Astrocyte (in vitro differentiated cells and primary cell): ENCODE measurements around the gene SP6. TPM values are rescaled to one million over a fixed set of nuclear protein-coding genes. Genes with fewer than 3 reads are reported as not detected.

Experiments used
- DNase-seq: peaks from one replicate; pipeline ENCODE4 v3.0.0-alpha.2; 2010; ENCODE audit warnings: low read depth
- FAIRE-seq: peaks from 2 replicates; lab custom pipeline; 2011; peaks lifted over from hg19 to GRCh38; lab: Jason Lieb, UNC
- H2AFZ ChIP-seq: 2 replicates; pipeline ENCODE4 v1.6.0; 2012; ENCODE audit warnings: low read depth, low read length, inconsistent platforms
- H3K27ac ChIP-seq: 2 replicates; pipeline ENCODE4 v1.5.1; 2011; ENCODE audit warnings: low read depth, low read length, inconsistent platforms
- H3K27me3 ChIP-seq: 2 replicates; pipeline ENCODE4 v1.6.0; 2011; ENCODE audit warnings: low read length, inconsistent platforms; ENCODE audit not compliant: insufficient read depth
- H3K36me3 ChIP-seq: 2 replicates; pipeline ENCODE4 v1.5.1; 2011; ENCODE audit warnings: low read length, inconsistent platforms; ENCODE audit not compliant: insufficient read depth
- H3K4me1 ChIP-seq: 2 replicates; pipeline ENCODE4 v1.5.1; 2011; ENCODE audit warnings: low read length, inconsistent platforms; ENCODE audit not compliant: insufficient read depth
- H3K4me2 ChIP-seq: 2 replicates; pipeline ENCODE4 v1.6.0; 2012; ENCODE audit warnings: low read length, inconsistent platforms
- H3K4me3 ChIP-seq: 2 replicates; pipeline ENCODE4 v1.5.1; 2011; ENCODE audit warnings: low read depth, mild to moderate bottlenecking, low read length, inconsistent platforms; ENCODE audit not compliant: insufficient read depth
- H3K79me2 ChIP-seq: 2 replicates; pipeline ENCODE4 v1.6.0; 2012; ENCODE audit warnings: mild to moderate bottlenecking, low read length, inconsistent platforms; ENCODE audit not compliant: insufficient read depth
- H3K9ac ChIP-seq: 2 replicates; pipeline ENCODE4 v1.6.0; 2012; ENCODE audit warnings: mild to moderate bottlenecking, low read length, inconsistent platforms
- H3K9me3 ChIP-seq: 2 replicates; pipeline ENCODE4 v1.5.1; 2012; ENCODE audit warnings: low read depth, mild to moderate bottlenecking, low read length, inconsistent platforms; ENCODE audit not compliant: insufficient read depth
- H4K20me1 ChIP-seq: 2 replicates; pipeline ENCODE4 v1.6.0; 2012; ENCODE audit warnings: low read length, inconsistent platforms; ENCODE audit not compliant: insufficient read depth
- H3K27ac Mint-ChIP-seq: one replicate; pipeline ENCODE4 v1.8.0; 2021; ENCODE audit warnings: mild to moderate bottlenecking, mixed read lengths; ENCODE audit not compliant: unreplicated experiment
- H3K27me3 Mint-ChIP-seq: one replicate; pipeline ENCODE4 v1.8.0; 2021; ENCODE audit warnings: low read depth, mixed read lengths; ENCODE audit not compliant: unreplicated experiment
- H3K36me3 Mint-ChIP-seq: one replicate; pipeline ENCODE4 v1.8.0; 2021; ENCODE audit warnings: low read depth, mixed read lengths; ENCODE audit not compliant: unreplicated experiment
- H3K4me1 Mint-ChIP-seq: one replicate; pipeline ENCODE4 v1.8.0; 2021; ENCODE audit warnings: low read depth, mixed read lengths; ENCODE audit not compliant: unreplicated experiment
- H3K4me3 Mint-ChIP-seq: one replicate; pipeline ENCODE4 v1.8.0; 2021; ENCODE audit warnings: mild to moderate bottlenecking, moderate library complexity, mixed read lengths; ENCODE audit not compliant: unreplicated experiment
- H3K9me3 Mint-ChIP-seq: one replicate; pipeline ENCODE4 v1.8.0; 2021; ENCODE audit warnings: mild to moderate bottlenecking, mixed read lengths; ENCODE audit not compliant: unreplicated experiment
- CTCF ChIP-seq: IDR thresholded peaks from 2 replicates; pipeline ENCODE4 v1.5.1; 2011; ENCODE audit warnings: low read depth, mild to moderate bottlenecking, inconsistent platforms, low read length, moderate library complexity; ENCODE audit not compliant: insufficient read depth
- EZH2 ChIP-seq: IDR thresholded peaks from 2 replicates; pipeline ENCODE4 v1.6.1; 2012; ENCODE audit warnings: mild to moderate bottlenecking, low read length, inconsistent platforms; ENCODE audit not compliant: insufficient read depth
- total RNA-seq: library from RNA; stranded (reverse); gene quantifications from 2 replicates; pipeline ENCODE4 v1.2.1, GENCODE V29; 2021

The SP6 gene
- total RNA-seq, 1 donor from 2014 or later = 1.6 TPM

DNA sequence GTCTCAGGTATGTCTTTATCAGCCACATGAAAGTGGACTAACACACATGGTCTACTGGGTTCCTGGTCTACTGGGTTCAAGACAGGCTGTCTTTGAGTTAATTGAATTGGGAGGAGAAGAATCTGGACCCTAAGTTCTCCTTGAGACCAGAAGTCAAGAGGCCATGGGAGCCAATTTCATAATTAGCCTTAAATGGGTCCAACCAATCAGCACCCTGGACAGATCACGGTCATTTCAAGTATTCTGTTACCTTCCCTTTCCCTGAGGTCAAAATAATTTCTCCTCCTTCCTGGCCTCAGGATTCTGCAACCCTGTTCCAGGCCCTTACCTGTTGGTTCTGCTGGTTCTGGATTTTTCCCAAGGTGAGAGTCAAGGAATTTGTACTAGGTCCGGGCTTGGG, 53.2 kb downstream of the SP6 start:
- H3K79me2 ChIP-seq = no peaks in the 10 kb centered on the region
- no peaks in the 10 kb centered on the region for H3K4me1 ChIP-seq
- peaks cover 3% of the 10 kb centered on the region for H3K9me3 Mint-ChIP-seq
- no peak overlapping the region for H3K4me2 ChIP-seq
- no peak overlapping the region for H3K27ac Mint-ChIP-seq
- no peak overlapping the region for H3K4me3 Mint-ChIP-seq
- FAIRE-seq (no peak), DNase-seq (no peak)
- no peak overlapping the region for H3K9ac ChIP-seq
- no peaks in the 10 kb centered on the region for H3K36me3 ChIP-seq
- peaks cover 58% of the 10 kb centered on the region for H3K27me3 Mint-ChIP-seq
- no peaks in the 10 kb centered on the region for H3K36me3 Mint-ChIP-seq
- TF ChIP-seq EZH2 = no peak
- no peak for TF ChIP-seq CTCF
- peaks cover 37% of the 10 kb centered on the region for H3K27me3 ChIP-seq
- H3K27ac ChIP-seq = no peak overlapping the region
- H3K4me1 Mint-ChIP-seq = no peaks in the 10 kb centered on the region
- no peaks in the 10 kb centered on the region for H4K20me1 ChIP-seq
- no peak overlapping the region for H3K4me3 ChIP-seq
- no peaks in the 10 kb centered on the region for H3K9me3 ChIP-seq
- H2AFZ ChIP-seq = no peak overlapping the region

Other genes with a start within 250 kb of the SP6 start
- gene KPNB1, start 201.2 kb downstream of the SP6 start, total RNA-seq = 467 and 491 TPM in 2 replicates
- 26.7 and 28.2 TPM in 2 replicates for gene TBKBP1, start 157.0 kb downstream of the SP6 start, total RNA-seq
- not detected in 2 replicates for gene TBX21, start 117.9 kb downstream of the SP6 start, total RNA-seq
- gene OSBPL7, start 29.4 kb downstream of the SP6 start, total RNA-seq = 20.7 and 21.4 TPM in 2 replicates
- 29.8 and 33.2 TPM in 2 replicates for gene MRPL10, start 19.6 kb downstream of the SP6 start, total RNA-seq
- 0.30 and 0.62 TPM in 2 replicates for gene LRRC46, start 19.5 kb downstream of the SP6 start, total RNA-seq
- 17.5 and 19.4 TPM in 2 replicates for gene SCRN2, start 9.9 kb downstream of the SP6 start, total RNA-seq
- gene SP2, start 45.1 kb upstream of the SP6 start, total RNA-seq = 12.1 and 13.0 TPM in 2 replicates
- 12.0 and 14.1 TPM in 2 replicates for gene PNPO, start 90.4 kb upstream of the SP6 start, total RNA-seq
- gene PRR15L, start 106.7 kb upstream of the SP6 start, total RNA-seq = not detected in 2 replicates
- gene CDK5RAP3, start 120.0 kb upstream of the SP6 start, total RNA-seq = 59.1 and 62.8 TPM in 2 replicates
- 25.1 and 38.3 TPM in 2 replicates for gene COPZ2, start 186.6 kb upstream of the SP6 start, total RNA-seq
- gene NFE2L1, start 197.2 kb upstream of the SP6 start, total RNA-seq = 344 and 348 TPM in 2 replicates